ENCODE results near the gene FBRSL1. TPM values are rescaled to one million over a fixed set of nuclear protein-coding genes. Genes with fewer than 3 reads are reported as not detected.
"Not testable (repeated sequence)": the region's sequence is repeated elsewhere in the genome, so short reads cannot be mapped to it uniquely, and the experiment has no call there.

Gene FBRSL1
- total RNA-seq, 1 experiment from 2014 or later, result 96.1 TPM

DNA sequence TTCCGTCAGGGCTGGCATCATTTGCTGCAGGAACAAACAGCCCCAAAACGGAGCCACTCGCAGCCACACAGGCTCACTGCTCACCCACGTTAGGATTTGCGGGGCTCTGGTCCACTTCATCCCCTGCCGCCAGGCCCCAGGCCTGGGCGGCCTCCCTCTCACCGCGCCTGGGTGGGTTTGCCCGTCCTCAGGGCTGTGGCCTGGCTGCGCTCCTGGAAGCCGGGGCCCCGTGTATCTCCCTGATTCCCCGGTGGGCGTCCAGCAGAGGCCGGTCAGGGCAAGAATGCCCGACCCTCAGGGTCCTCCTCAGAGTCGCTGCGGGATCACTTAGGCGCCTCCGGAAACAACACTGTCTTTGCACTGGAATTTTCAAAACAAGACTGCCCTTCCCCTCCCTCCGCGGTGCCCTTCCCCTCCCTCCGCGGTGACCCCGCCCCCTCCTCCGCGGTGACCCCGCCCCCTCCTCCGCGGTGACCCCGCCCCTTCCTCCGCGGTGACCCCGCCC is 15.7 kb upstream of the FBRSL1 start:
- H3K4me1 ChIP-seq, result peaks cover 7% of the 10 kb centered on the region
- H3K4me3 ChIP-seq (ENCODE audit: low read depth, low read length), result no peak overlapping the region
- ChIA-PET POLR2A (no interaction called here), CTCF (no interaction called here)
- peaks cover 16% of the 10 kb centered on the region for H3K4me1 Mint-ChIP-seq (ENCODE audit: low read depth, unreplicated experiment)
- peaks cover 20% of the 10 kb centered on the region for H3K9me3 Mint-ChIP-seq (ENCODE audit: unreplicated experiment)
- H3K9me3 ChIP-seq, result peaks cover 14% of the 10 kb centered on the region
- no peak for DNase-seq
- TF ChIP-seq, protein P1, sequence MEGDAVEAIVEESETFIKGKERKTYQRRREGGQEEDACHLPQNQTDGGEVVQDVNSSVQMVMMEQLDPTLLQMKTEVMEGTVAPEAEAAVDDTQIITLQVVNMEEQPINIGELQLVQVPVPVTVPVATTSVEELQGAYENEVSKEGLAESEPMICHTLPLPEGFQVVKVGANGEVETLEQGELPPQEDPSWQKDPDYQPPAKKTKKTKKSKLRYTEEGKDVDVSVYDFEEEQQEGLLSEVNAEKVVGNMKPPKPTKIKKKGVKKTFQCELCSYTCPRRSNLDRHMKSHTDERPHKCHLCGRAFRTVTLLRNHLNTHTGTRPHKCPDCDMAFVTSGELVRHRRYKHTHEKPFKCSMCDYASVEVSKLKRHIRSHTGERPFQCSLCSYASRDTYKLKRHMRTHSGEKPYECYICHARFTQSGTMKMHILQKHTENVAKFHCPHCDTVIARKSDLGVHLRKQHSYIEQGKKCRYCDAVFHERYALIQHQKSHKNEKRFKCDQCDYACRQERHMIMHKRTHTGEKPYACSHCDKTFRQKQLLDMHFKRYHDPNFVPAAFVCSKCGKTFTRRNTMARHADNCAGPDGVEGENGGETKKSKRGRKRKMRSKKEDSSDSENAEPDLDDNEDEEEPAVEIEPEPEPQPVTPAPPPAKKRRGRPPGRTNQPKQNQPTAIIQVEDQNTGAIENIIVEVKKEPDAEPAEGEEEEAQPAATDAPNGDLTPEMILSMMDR (IDR thresholded peaks at IDR 0.05; ENCODE audit: insufficient read depth in 1 of 2, low read depth in 1 of 2, low read length in 1 of 2, severe bottlenecking in 1 of 2, unreplicated experiment in 1 of 2), result no peak
- H3K27me3 Mint-ChIP-seq (ENCODE audit: insufficient read depth, unreplicated experiment), result peaks cover 2% of the 10 kb centered on the region
- no peak overlapping the region for H3K27ac Mint-ChIP-seq (ENCODE audit: unreplicated experiment)
- BruUV-seq (replicated peaks), result no TSS peak
- peaks cover 37% of the 10 kb centered on the region for H3K36me3 Mint-ChIP-seq (ENCODE audit: insufficient read depth, unreplicated experiment)
- no peaks in the 10 kb centered on the region for H3K36me3 ChIP-seq (ENCODE audit: control insufficient read depth, insufficient read depth, low read length)
- no peak overlapping the region for H3K4me3 Mint-ChIP-seq (ENCODE audit: unreplicated experiment)
- intact Hi-C loops (cut with micrococcal nuclease; ENCODE audit: unreplicated experiment), result no loop called here
- no peaks in the 10 kb centered on the region for H3K27me3 ChIP-seq (replicated peaks; ENCODE audit: control insufficient read depth, insufficient read depth, low read length)

DNA sequence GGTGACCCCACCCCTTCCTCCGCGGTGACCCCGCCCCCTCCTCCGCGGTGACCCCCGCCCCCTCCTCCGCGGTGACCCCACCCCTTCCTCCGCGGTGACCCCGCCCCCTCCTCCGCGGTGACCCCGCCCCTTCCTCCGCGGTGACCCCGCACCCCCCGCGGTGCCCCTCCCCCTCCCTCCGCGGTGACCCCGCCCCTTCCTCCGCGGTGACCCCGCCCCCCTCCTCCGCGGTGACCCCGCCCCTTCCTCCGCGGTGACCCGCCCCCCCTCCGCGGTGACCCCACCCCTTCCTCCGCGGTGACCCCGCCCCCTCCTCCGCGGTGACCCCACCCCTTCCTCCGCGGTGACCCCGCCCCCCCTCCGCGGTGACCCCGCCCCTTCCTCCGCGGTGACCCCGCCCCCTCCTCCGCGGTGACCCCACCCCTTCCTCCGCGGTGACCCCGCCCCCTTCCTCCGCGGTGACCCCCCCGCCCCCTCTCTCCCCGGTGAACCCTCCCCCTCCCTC is 15.1 kb upstream of the FBRSL1 start:
- BruUV-seq (replicated peaks); intact Hi-C loops (cut with micrococcal nuclease; ENCODE audit: unreplicated experiment); DNase-seq: not testable (repeated sequence)

DNA sequence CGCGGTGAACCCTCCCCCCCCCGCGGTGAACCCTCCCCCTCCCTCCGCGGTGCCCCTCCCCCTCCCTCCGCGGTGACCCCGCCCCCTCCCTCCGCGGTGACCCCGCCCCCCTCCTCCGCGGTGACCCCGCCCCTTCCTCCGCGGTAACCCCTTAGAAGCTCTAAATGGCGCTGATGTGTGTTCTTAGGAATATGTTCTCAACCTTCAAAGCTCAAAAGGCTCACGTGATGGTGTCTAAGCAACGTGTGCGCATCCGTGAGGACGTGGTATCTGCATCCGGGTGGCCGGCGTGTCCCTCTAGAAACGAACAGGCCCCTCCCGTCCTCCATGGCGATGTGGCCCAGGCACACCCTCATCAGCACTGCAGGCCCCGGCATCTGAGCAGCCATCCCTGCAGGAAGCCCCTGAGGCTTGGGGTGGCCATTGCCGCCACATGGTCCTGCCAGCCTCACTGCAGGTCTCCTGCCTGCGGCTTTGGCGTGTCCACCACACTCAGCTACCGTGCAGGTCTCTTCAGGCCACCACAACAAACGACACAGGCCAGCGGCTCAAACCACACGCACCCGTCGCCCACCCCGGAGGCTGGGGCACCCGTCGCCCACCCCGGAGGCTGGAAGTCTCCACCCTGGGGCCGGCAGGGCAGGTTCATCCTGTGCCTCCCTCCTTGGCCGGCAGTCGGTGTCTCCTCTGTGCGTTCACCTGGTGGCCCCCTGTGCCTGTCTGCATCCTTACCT is 14.5 kb upstream of the FBRSL1 start:
- Mint-ChIP-seq H3K4me1 (ENCODE audit: low read depth, unreplicated experiment) (peaks cover 16% of the 10 kb centered on the region), H3K4me3 (ENCODE audit: unreplicated experiment) (peak overlapping the region; percentile 49), H3K27ac (ENCODE audit: unreplicated experiment) (peak overlapping the region; percentile 73), H3K36me3 (ENCODE audit: insufficient read depth, unreplicated experiment) (peaks cover 37% of the 10 kb centered on the region), H3K9me3 (ENCODE audit: unreplicated experiment) (peaks cover 20% of the 10 kb centered on the region), H3K27me3 (ENCODE audit: insufficient read depth, unreplicated experiment) (peaks cover 2% of the 10 kb centered on the region)
- POLR2A ChIA-PET, result no interaction called here
- no TSS peak for BruUV-seq (replicated peaks)
- Histone ChIP-seq H3K27me3 (replicated peaks; ENCODE audit: control insufficient read depth, insufficient read depth, low read length) (no peaks in the 10 kb centered on the region), H3K4me1 (peaks cover 7% of the 10 kb centered on the region), H3K9me3 (peaks cover 14% of the 10 kb centered on the region), H3K4me3 (ENCODE audit: low read depth, low read length) (no peak overlapping the region), H3K36me3 (ENCODE audit: control insufficient read depth, insufficient read depth, low read length) (no peaks in the 10 kb centered on the region)
- CTCF ChIA-PET, result no interaction called here
- no peak for DNase-seq
- TF ChIP-seq, protein P1 (IDR thresholded peaks at IDR 0.05; ENCODE audit: insufficient read depth in 1 of 2, low read depth in 1 of 2, low read length in 1 of 2, severe bottlenecking in 1 of 2, unreplicated experiment in 1 of 2), result no peak
- intact Hi-C loops (cut with micrococcal nuclease; ENCODE audit: unreplicated experiment), result no loop called here

More for the DNA sequence above, 15.1 kb upstream of the FBRSL1 start:
- POLR2A ChIA-PET; H3K4me3 ChIP-seq (ENCODE audit: low read depth, low read length); H3K4me1 ChIP-seq; H3K36me3 ChIP-seq (ENCODE audit: control insufficient read depth, insufficient read depth, low read length); H3K4me3 Mint-ChIP-seq (ENCODE audit: unreplicated experiment); CTCF ChIA-PET; H3K27ac Mint-ChIP-seq (ENCODE audit: unreplicated experiment); H3K27me3 Mint-ChIP-seq (ENCODE audit: insufficient read depth, unreplicated experiment); H3K27me3 ChIP-seq (replicated peaks; ENCODE audit: control insufficient read depth, insufficient read depth, low read length): not testable (repeated sequence)
- Mint-ChIP-seq H3K36me3 (ENCODE audit: insufficient read depth, unreplicated experiment) (peaks cover 37% of the 10 kb centered on the region), H3K4me1 (ENCODE audit: low read depth, unreplicated experiment) (peaks cover 16% of the 10 kb centered on the region), H3K9me3 (ENCODE audit: unreplicated experiment) (peaks cover 20% of the 10 kb centered on the region)
- H3K9me3 ChIP-seq, result peaks cover 14% of the 10 kb centered on the region

Data from Caco-2 (cell line).